Measurements from ENCODE around the gene OR8B3.

The OR8B3 gene, protein sequence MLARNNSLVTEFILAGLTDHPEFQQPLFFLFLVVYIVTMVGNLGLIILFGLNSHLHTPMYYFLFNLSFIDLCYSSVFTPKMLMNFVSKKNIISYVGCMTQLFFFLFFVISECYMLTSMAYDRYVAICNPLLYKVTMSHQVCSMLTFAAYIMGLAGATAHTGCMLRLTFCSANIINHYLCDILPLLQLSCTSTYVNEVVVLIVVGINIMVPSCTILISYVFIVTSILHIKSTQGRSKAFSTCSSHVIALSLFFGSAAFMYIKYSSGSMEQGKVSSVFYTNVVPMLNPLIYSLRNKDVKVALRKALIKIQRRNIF

DNA sequence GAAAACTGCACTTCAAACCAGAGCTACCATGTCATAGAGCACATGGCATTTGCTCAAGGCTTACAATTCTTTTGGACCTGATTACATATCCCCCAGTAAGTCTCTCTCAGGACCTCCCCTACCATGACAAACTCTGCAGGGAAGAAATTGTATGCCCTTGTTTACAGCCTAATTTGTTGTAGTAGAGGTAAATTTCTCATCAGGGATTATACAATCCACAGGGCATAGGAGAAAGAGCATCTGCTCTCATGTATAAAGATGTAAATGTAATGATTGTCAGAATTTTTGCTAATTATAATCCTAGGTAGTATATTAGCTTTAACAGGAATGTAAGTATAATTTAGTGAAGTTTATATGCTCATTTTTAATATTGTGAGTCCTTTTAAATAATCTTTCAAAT lies at the start of gene OR8B3:
Gene OR8B3 (minus strand): TSS at position 101 of the 400 bp plus-strand sequence. CDS start 1,673 bp downstream, outside the sequence.
- H3K27ac ChIP-seq = no peak within 1 kb of the TSS
- TF ChIP-seq, protein P1, sequence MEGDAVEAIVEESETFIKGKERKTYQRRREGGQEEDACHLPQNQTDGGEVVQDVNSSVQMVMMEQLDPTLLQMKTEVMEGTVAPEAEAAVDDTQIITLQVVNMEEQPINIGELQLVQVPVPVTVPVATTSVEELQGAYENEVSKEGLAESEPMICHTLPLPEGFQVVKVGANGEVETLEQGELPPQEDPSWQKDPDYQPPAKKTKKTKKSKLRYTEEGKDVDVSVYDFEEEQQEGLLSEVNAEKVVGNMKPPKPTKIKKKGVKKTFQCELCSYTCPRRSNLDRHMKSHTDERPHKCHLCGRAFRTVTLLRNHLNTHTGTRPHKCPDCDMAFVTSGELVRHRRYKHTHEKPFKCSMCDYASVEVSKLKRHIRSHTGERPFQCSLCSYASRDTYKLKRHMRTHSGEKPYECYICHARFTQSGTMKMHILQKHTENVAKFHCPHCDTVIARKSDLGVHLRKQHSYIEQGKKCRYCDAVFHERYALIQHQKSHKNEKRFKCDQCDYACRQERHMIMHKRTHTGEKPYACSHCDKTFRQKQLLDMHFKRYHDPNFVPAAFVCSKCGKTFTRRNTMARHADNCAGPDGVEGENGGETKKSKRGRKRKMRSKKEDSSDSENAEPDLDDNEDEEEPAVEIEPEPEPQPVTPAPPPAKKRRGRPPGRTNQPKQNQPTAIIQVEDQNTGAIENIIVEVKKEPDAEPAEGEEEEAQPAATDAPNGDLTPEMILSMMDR (conservative IDR thresholded peaks at IDR 0.05) = no peak

DNA sequence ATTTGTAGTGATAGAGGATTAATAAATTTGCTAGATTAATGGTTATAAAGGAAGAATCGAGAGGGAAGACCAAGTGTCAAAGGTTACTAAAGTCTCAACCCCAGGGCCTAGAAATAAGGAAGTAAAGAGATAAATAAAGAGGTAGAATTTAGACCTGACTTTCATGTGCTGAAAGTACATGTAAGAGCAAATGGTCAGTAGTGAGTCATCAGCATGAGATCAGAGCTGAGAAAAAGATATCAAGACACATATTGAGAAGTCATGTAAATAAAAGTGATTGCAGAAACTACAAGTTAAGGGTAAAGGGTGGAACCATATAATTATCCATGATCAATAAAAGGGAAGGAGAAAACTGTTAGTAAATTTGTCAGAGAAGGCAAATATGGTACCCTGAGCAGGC lies 48.1 kb upstream of the OR8B3 start:
- TF ChIP-seq, protein P1 (conservative IDR thresholded peaks at IDR 0.05) = no peak

DNA sequence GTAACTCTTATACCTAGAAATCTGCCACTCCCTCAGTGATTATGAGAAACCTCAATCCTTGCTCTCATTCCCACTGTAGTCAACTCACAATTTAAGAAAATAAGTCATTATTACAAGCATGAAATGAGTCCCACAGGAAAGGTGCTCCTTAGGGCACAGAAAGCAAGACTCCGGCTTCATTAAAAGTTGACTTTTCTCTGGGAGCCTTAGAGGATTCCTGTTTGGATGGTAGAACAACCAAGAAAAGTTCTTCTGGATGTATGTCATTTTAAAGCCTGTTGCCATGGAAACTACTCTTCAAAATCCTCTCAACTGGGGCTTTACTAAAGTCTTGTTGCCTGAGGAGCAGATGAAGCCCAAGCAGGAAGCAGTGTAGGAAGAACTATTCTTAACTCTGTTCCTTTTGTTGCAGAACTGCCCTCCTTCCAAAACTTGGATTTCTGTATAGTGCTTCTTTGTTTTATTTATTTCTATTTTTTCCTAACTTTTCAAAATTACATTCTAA lies 46.9 kb upstream of the OR8B3 start, which contains the start of gene OR8B8:
Gene OR8B8 (minus strand): TSS at position 51 of the 505 bp plus-strand sequence. CDS start 4,611 bp downstream, outside the sequence.
- TF ChIP-seq, protein P1 (conservative IDR thresholded peaks at IDR 0.05) = no peak
- H3K27ac ChIP-seq = no peak within 1 kb of the TSS

More for the DNA sequence above, 48.1 kb upstream of the OR8B3 start:
- H3K27ac ChIP-seq = no peak overlapping the region

DNA sequence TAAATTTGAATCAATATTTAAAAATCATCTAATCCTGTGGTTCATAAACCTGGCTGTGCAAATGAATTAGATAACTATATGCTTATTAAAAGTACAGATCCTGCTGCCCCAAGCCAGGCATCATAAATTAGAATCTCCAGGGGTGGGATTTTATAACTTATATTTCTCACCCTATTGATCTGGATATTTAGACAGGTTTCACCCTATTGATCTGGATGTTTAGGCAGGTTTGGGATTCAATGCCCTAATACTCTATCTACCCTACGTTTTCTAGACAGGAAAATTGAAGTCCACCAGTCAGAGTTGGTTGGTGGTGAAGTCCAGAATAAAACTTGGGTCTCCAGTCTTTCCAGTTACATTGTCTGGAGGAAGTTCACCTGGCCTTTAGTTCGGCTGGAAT lies 44.0 kb upstream of the OR8B3 start:
- TF ChIP-seq, protein P1 (conservative IDR thresholded peaks at IDR 0.05) = no peak
- no peak overlapping the region for H3K27ac ChIP-seq

DNA sequence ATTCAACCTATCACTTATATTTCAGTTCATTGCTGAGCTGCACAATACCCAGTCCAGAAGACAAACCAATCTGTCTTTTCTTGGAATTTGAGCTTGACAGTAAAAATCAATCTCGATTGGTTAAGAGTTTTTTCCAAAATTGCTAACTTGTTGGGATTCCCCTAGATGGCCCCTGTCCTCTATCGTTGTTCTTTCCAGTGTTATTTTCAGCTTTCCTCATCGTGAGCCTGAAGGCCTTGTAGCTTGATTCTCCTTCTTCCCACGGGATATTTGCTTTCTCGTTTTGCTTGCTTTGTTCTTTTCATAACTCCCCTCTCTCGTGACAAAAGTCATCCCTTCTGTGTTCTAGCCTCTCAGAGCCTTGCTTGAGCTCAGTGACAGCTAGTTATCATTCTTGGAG lies 43.6 kb upstream of the OR8B3 start:
- TF ChIP-seq, protein P1 (conservative IDR thresholded peaks at IDR 0.05) = no peak

DNA sequence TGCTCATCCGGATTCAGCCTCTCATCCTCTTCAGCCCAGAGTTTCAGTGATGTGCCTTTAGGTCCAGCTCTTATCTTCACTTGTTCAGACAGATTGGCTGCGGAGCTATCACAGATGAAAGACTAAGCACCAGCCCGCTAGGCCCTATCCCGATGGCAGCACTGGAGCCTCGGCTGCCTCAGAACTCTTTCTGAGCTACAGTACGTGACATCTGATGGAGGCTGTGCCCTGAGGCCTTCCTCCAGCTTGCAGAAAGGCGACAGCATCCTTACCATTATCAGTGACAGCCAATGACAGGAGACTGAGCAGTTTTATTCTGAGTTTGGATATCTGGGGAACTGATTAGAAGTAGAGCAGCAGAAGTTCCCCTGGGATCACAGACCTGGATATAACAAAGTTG lies 42.7 kb upstream of the OR8B3 start:
- H3K27ac ChIP-seq = no peak overlapping the region
- TF ChIP-seq, protein P1 (conservative IDR thresholded peaks at IDR 0.05) = no peak

More for the DNA sequence above, 43.6 kb upstream of the OR8B3 start:
- H3K27ac ChIP-seq = no peak overlapping the region

DNA sequence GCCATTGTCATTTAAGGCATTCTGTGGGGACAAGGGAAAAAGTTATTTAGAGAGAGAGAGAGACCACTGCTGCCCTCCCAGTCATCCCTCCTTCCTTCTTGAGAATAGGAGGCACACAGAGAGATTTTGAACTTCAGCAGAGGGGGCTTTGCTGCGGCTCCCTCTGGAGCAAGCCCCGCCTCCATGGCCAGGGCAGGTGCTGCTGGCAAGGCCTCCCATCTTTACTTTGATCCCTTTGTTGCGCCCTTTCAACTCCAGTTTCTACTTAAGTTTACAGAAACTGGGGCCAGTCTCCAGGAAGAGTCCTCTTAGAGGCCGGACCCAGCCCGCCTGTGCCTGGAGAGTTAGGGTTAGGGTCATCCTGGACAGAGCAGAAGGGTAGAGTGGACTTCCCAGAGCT lies 42.3 kb upstream of the OR8B3 start:
- TF ChIP-seq, protein P1 (conservative IDR thresholded peaks at IDR 0.05) = no peak
- no peak overlapping the region for H3K27ac ChIP-seq
